ENCODE data around the gene GDPD2. TPM values are rescaled to one million over a fixed set of nuclear protein-coding genes. Genes with fewer than 3 reads are reported as not detected.

GDPD2 gene
- total RNA-seq, 1 experiment from 2014 or later: 0.44 TPM

GRCh38 chrX:70445951-70446350 lies 22.8 kb downstream of the GDPD2 start:
- no peaks in the 10 kb centered on the region for H3K79me2 ChIP-seq (ENCODE audit: low read depth)
- DNase-seq: no peak
- no peaks in the 10 kb centered on the region for H3F3A ChIP-seq (ENCODE audit: insufficient read depth, low read depth)
- ChIA-PET CTCF (interaction anchor here (0.6 kb wide), 1 partner anchor 10 kb away, joined by 4 read pairs; no protein-coding TSS in a partner anchor), POLR2A (ENCODE audit: unreplicated experiment) (no interaction called here)
- intact Hi-C loops (cut with micrococcal nuclease; ENCODE audit: unreplicated experiment): no loop called here
- H3K36me3 ChIP-seq (ENCODE audit: low read depth): no peaks in the 10 kb centered on the region
- H4K20me1 ChIP-seq (ENCODE audit: insufficient read depth): no peaks in the 10 kb centered on the region
- no TSS peak for BruUV-seq (replicated peaks)
- H3K4me1 ChIP-seq (replicated peaks; ENCODE audit: insufficient read depth): no peaks in the 10 kb centered on the region
- no peaks in the 10 kb centered on the region for H3K9me2 ChIP-seq (ENCODE audit: insufficient read depth)
- H2AFZ ChIP-seq: no peak overlapping the region
- H3K4me2 ChIP-seq: no peak overlapping the region
- no peaks in the 10 kb centered on the region for H3K9me3 ChIP-seq (ENCODE audit: insufficient read depth, low read depth)
- TF ChIP-seq EZH2 (IDR thresholded peaks at IDR 0.05; ENCODE audit: low read depth) (no peak), CTCF (conservative IDR thresholded peaks at IDR 0.05) (no peak)
- H3K27me3 ChIP-seq (ENCODE audit: insufficient read depth, low read depth): no peaks in the 10 kb centered on the region
- no peak overlapping the region for H3K27ac ChIP-seq
- no peak overlapping the region for H3K4me3 ChIP-seq

GRCh38 chrX:70446380-70447350 lies 23.6 kb downstream of the GDPD2 start:
- Histone ChIP-seq H3K9me2 (ENCODE audit: insufficient read depth) (no peaks in the 10 kb centered on the region), H3K9me3 (ENCODE audit: insufficient read depth, low read depth) (no peaks in the 10 kb centered on the region), H4K20me1 (ENCODE audit: insufficient read depth) (no peaks in the 10 kb centered on the region), H2AFZ (no peak overlapping the region), H3K27me3 (ENCODE audit: insufficient read depth, low read depth) (no peaks in the 10 kb centered on the region), H3K79me2 (ENCODE audit: low read depth) (no peaks in the 10 kb centered on the region), H3K4me2 (no peak overlapping the region), H3K27ac (no peak overlapping the region), H3F3A (ENCODE audit: insufficient read depth, low read depth) (peaks cover 4% of the 10 kb centered on the region; the same call in 1 of the 2 replicates), H3K4me1 (replicated peaks; ENCODE audit: insufficient read depth) (peaks cover 5% of the 10 kb centered on the region; the same call in 1 of the 2 replicates), H3K36me3 (ENCODE audit: low read depth) (no peaks in the 10 kb centered on the region), H3K4me3 (no peak overlapping the region)
- ChIA-PET POLR2A (ENCODE audit: unreplicated experiment) (no interaction called here), CTCF (interaction anchor here (0.6 kb wide), 1 partner anchor 10 kb away, joined by 4 read pairs; no protein-coding TSS in a partner anchor)
- DNase-seq: no peak
- intact Hi-C loops (cut with micrococcal nuclease; ENCODE audit: unreplicated experiment): no loop called here
- TF ChIP-seq CTCF (conservative IDR thresholded peaks at IDR 0.05) (no peak), EZH2 (IDR thresholded peaks at IDR 0.05; ENCODE audit: low read depth) (no peak)
- no TSS peak for BruUV-seq (replicated peaks)

GRCh38 chrX:70449457-70449966 lies 26.4 kb downstream of the GDPD2 start:
- H3K36me3 ChIP-seq (ENCODE audit: low read depth): no peaks in the 10 kb centered on the region
- H3K27ac ChIP-seq: no peak overlapping the region
- no peak overlapping the region for H2AFZ ChIP-seq
- peaks cover 20% of the 10 kb centered on the region; the same call in 1 of the 2 replicates for H3F3A ChIP-seq (ENCODE audit: insufficient read depth, low read depth)
- CTCF ChIA-PET: no interaction called here
- POLR2A ChIA-PET (ENCODE audit: unreplicated experiment): no interaction called here
- no peaks in the 10 kb centered on the region for H3K27me3 ChIP-seq (ENCODE audit: insufficient read depth, low read depth)
- H3K4me1 ChIP-seq (replicated peaks; ENCODE audit: insufficient read depth): peaks cover 24% of the 10 kb centered on the region
- DNase-seq: no peak
- TF ChIP-seq CTCF (conservative IDR thresholded peaks at IDR 0.05) (no peak), EZH2 (IDR thresholded peaks at IDR 0.05; ENCODE audit: low read depth) (no peak)
- no peak overlapping the region for H3K4me3 ChIP-seq
- intact Hi-C loops (cut with micrococcal nuclease; ENCODE audit: unreplicated experiment): no loop called here
- no peak overlapping the region for H3K4me2 ChIP-seq
- no peaks in the 10 kb centered on the region for H3K9me2 ChIP-seq (ENCODE audit: insufficient read depth)
- H3K9me3 ChIP-seq (ENCODE audit: insufficient read depth, low read depth): no peaks in the 10 kb centered on the region
- no TSS peak for BruUV-seq (replicated peaks)
- 0 out of 2 replicates have a peak, but pooled peaks cover 4% of the 10 kb centered on the region for H3K79me2 ChIP-seq (ENCODE audit: low read depth)
- no peaks in the 10 kb centered on the region for H4K20me1 ChIP-seq (ENCODE audit: insufficient read depth)

Measured in PC-9 (cell line).